HEK293 (cell line): ENCODE data around the gene TMSB4X.
A peak's percentile ranks its signal among the peaks of the same experiment; 100 is the strongest.
"Not testable (repeated sequence)": the region's sequence is repeated elsewhere in the genome, so short reads cannot be mapped to it uniquely, and the experiment has no call there.

ENCODE experiments used
- CTCF ChIA-PET: fragments of 350-600 bp; formaldehyde crosslinking; extraction: SDS; loops from one replicate; lab custom pipeline; 2021; ENCODE audit warnings: antibody characterized with exemption; lab: Yijun Ruan, JAX
- POLR2A ChIA-PET: fragments of 300-600 bp; formaldehyde crosslinking; extraction: SDS; loops from one replicate; lab custom pipeline; 2020; ENCODE audit warnings: antibody characterized with exemption, inconsistent platforms; lab: Yijun Ruan, JAX
- H3K27ac ChIP-seq: fragments of 200-500 bp; sonication (Bioruptor generic); 2 replicates; pipeline ENCODE4 v1.5.1; 2014; ENCODE audit warnings: low read depth, low read length, control low read depth, inconsistent platforms; ENCODE audit errors: extremely low read depth
- H3K36me3 ChIP-seq, 2 experiments: fragments of 200-500 bp in 1 of 2; sonication (Bioruptor generic) in 1 of 2; 1 replicate in 1 of 2; 2 replicates in 1 of 2; pipeline ENCODE4 v1.5.1; 2014 to 2017; ENCODE audit warnings: inconsistent platforms in 2 of 2, low read length in 2 of 2; ENCODE audit not compliant: control insufficient read depth in 2 of 2, insufficient read depth in 1 of 2
- H3K4me1 ChIP-seq: fragments of 200-500 bp; sonication (Bioruptor generic); 2 replicates; pipeline ENCODE4 v1.5.1; 2014; ENCODE audit warnings: mild to moderate bottlenecking, low read length, inconsistent platforms; ENCODE audit not compliant: control insufficient read depth, insufficient read depth
- H3K4me3 ChIP-seq: 2 replicates; pipeline ENCODE4 v1.5.1; 2011; ENCODE audit warnings: low read depth, mild to moderate bottlenecking, control low read depth, low read length, moderate library complexity
- H3K9me3 ChIP-seq: fragments of 200-500 bp; sonication (Bioruptor generic); 2 replicates; pipeline ENCODE4 v1.5.1; 2014; ENCODE audit warnings: low read depth, low read length, inconsistent platforms; ENCODE audit not compliant: control insufficient read depth, insufficient read depth
- PRDM10 ChIP-seq: fragments of 450-650 bp; formaldehyde crosslinking; IDR thresholded peaks from 2 replicates; pipeline ENCODE4 v1.5.1; 2016; ENCODE audit warnings: missing biosample characterization, missing genetic modification characterization
- SP3 ChIP-seq: fragments of 450-650 bp; formaldehyde crosslinking; IDR thresholded peaks from 2 replicates; pipeline ENCODE4 v1.5.1; 2016; ENCODE audit warnings: missing biosample characterization, missing genetic modification characterization
- ZBTB10 ChIP-seq: fragments of 450-650 bp; formaldehyde crosslinking; IDR thresholded peaks from 2 replicates; pipeline ENCODE4 v1.5.1; 2016; ENCODE audit warnings: missing biosample characterization, missing genetic modification characterization
- ZFHX2 ChIP-seq: fragments of 450-650 bp; formaldehyde crosslinking; conservative IDR thresholded peaks from 2 replicates; pipeline ENCODE4 v1.5.1; 2016; ENCODE audit warnings: missing biosample characterization, missing genetic modification characterization
- ZFP41 ChIP-seq: fragments of 450-650 bp; formaldehyde crosslinking; IDR thresholded peaks from 2 replicates; pipeline ENCODE4 v1.5.1; 2016; ENCODE audit warnings: missing biosample characterization, missing genetic modification characterization, borderline replicate concordance
- ZNF2 ChIP-seq: fragments of 450-650 bp; formaldehyde crosslinking; IDR thresholded peaks from 2 replicates; pipeline ENCODE4 v1.5.1; 2016; ENCODE audit warnings: missing biosample characterization, missing genetic modification characterization
- ZNF23 ChIP-seq: fragments of 450-650 bp; formaldehyde crosslinking; IDR thresholded peaks from 2 replicates; pipeline ENCODE4 v1.5.1; 2016; ENCODE audit warnings: missing biosample characterization, missing genetic modification characterization, borderline replicate concordance
- ZNF26 ChIP-seq: fragments of 450-650 bp; formaldehyde crosslinking; IDR thresholded peaks from 2 replicates; pipeline ENCODE4 v1.5.1; 2016; ENCODE audit warnings: missing biosample characterization, missing genetic modification characterization
- ZNF341 ChIP-seq: fragments of 450-650 bp; formaldehyde crosslinking; IDR thresholded peaks from 2 replicates; pipeline ENCODE4; 2016; ENCODE audit warnings: low read depth, missing biosample characterization, missing genetic modification characterization
- ZNF398 ChIP-seq: fragments of 450-650 bp; formaldehyde crosslinking; IDR thresholded peaks from 2 replicates; pipeline ENCODE4 v1.5.1; 2017; ENCODE audit warnings: missing biosample characterization, missing genetic modification characterization
- ZNF426 ChIP-seq: fragments of 450-650 bp; formaldehyde crosslinking; IDR thresholded peaks from 2 replicates; pipeline ENCODE4 v1.5.1; 2017; ENCODE audit warnings: missing biosample characterization, missing genetic modification characterization, mild to moderate bottlenecking, inconsistent platforms, moderate library complexity
- ZNF529 ChIP-seq: fragments of 450-650 bp; formaldehyde crosslinking; IDR thresholded peaks from 2 replicates; pipeline ENCODE4 v1.5.1; 2017; ENCODE audit warnings: missing genetic modification characterization, missing biosample characterization; ENCODE audit not compliant: insufficient replicate concordance
- ZNF558 ChIP-seq: fragments of 450-650 bp; formaldehyde crosslinking; IDR thresholded peaks from 2 replicates; pipeline ENCODE4 v1.5.1; 2016; ENCODE audit warnings: missing biosample characterization, missing genetic modification characterization
- ZNF837 ChIP-seq: fragments of 450-650 bp; formaldehyde crosslinking; IDR thresholded peaks from 2 replicates; pipeline ENCODE4 v1.5.1; 2016; ENCODE audit warnings: missing biosample characterization, missing genetic modification characterization

TMSB4X gene

GRCh38 chrX:12975991-12976558 lies 1.2 kb downstream of the TMSB4X start:
- TF ChIP-seq ZBTB10 (tag by site-specific recombination), result no peak
- 0 out of 2 replicates have a peak, but pooled peaks have one; percentile 22 for TF ChIP-seq SP3
- TF ChIP-seq ZNF398 (tag by site-specific recombination), result peak; percentile 31
- peak; percentile 96 for TF ChIP-seq ZNF341
- TF ChIP-seq PRDM10 (tag by site-specific recombination), result peak; percentile 96
- no peak for TF ChIP-seq ZNF426 (tag by site-specific recombination)
- Histone ChIP-seq H3K4me3 (peak overlapping the region; percentile 62), H3K9me3 (no peaks in the 10 kb centered on the region), H3K4me1 (no peaks in the 10 kb centered on the region), H3K36me3 (peaks cover 0 to 5% of the 10 kb centered on the region in 2 experiments; a peak in 1 of 3 replicates), H3K27ac (peak overlapping the region; percentile 73)
- CTCF ChIA-PET, result interaction anchor here (0.5 to 2.0 kb wide), 5 partner anchors 29 to 513 kb away, joined by 3 to 9 read pairs (median 3); no protein-coding TSS in a partner anchor
- POLR2A ChIA-PET, result interaction anchor here (0.7 to 2.6 kb wide), 9 partner anchors 9 to 248 kb away, joined by 3 to 13 read pairs (median 5); no protein-coding TSS in a partner anchor

- not testable (repeated sequence) for H3K9me3 ChIP-seq, H3K4me1 ChIP-seq, H3K27ac ChIP-seq, H3K4me3 ChIP-seq, H3K36me3 ChIP-seq
- CTCF ChIA-PET, result interaction anchor here (0.8 to 2.0 kb wide), 3 partner anchors 9 to 148 kb away, joined by 3 to 9 read pairs (median 3); no protein-coding TSS in a partner anchor
- POLR2A ChIA-PET, result interaction anchor here (0.7 to 2.6 kb wide), 8 partner anchors 8 to 247 kb away, joined by 3 to 13 read pairs (median 6); no protein-coding TSS in a partner anchor
Measured at GRCh38 chrX:12976819-12977732, 2.2 kb downstream of the TMSB4X start.

GRCh38 chrX:12977761-12978204 lies 2.9 kb downstream of the TMSB4X start:
- H3K4me1 ChIP-seq, result no peaks in the 10 kb centered on the region
- ChIA-PET POLR2A (interaction anchor here (1.1 to 1.2 kb wide), 3 partner anchors 14 to 510 kb away, joined by 3 to 4 read pairs (median 3); no protein-coding TSS in a partner anchor), CTCF (interaction anchor here (1.1 to 2.0 kb wide), 3 partner anchors 9 to 31 kb away, joined by 3 to 9 read pairs (median 7); no protein-coding TSS in a partner anchor)
- no peak overlapping the region for H3K4me3 ChIP-seq
- no peak overlapping the region for H3K27ac ChIP-seq
- no peaks in the 10 kb centered on the region for H3K9me3 ChIP-seq
- peaks cover 0 to 5% of the 10 kb centered on the region in 2 experiments; a peak in 1 of 3 replicates for H3K36me3 ChIP-seq
- TF ChIP-seq ZNF529 (no peak), ZNF23 (tag by site-specific recombination) (no peak), ZNF558 (tag by site-specific recombination) (no peak), ZFHX2 (no peak), ZFP41 (tag by site-specific recombination) (no peak), ZNF2 (tag by site-specific recombination) (no peak), ZNF837 (tag by site-specific recombination) (no peak), ZBTB10 (tag by site-specific recombination) (no peak), ZNF26 (tag by site-specific recombination) (no peak)
